K562 (cell line): ENCODE results near the gene HOXC12. TPM values are rescaled to one million over a fixed set of nuclear protein-coding genes. Genes with fewer than 3 reads are reported as not detected.

Experiments used
- ADNP ChIP-seq: fragments of 200-800 bp; sonication (Bioruptor generic); IDR thresholded peaks from 2 replicates; pipeline ENCODE4 v1.6.1; 2016; ENCODE audit warnings: missing genetic modification characterization, missing compliant biosample characterization
- CHCHD3 ChIP-seq: fragments of 250-450 bp; sonication (Bioruptor Pico); IDR thresholded peaks from 2 replicates; pipeline ENCODE4 v2.1.2; 2022; ENCODE audit warnings: mild to moderate bottlenecking
- MAX ChIP-seq: sonication (generic); formaldehyde crosslinking; IDR thresholded peaks from 2 replicates; pipeline ENCODE4 v1.9.0; 2022; ENCODE audit warnings: mild to moderate bottlenecking, missing genetic modification reagents
- MLX ChIP-seq, 2 experiments: fragments of 450-650 bp in 1 of 2; sonication (generic) in 1 of 2; formaldehyde crosslinking; conservative IDR thresholded peaks; 2 replicates each; pipeline versions ENCODE4 v1.4.0 to v1.8.1; 2020 to 2022; ENCODE audit warnings: mild to moderate bottlenecking in 1 of 2, missing genetic modification reagents in 1 of 2
- NRF1 ChIP-seq, 2 experiments: fragments of 450-650 bp; IDR thresholded peaks in 1 of 2; conservative IDR thresholded peaks in 1 of 2; 2 replicates each; pipeline ENCODE4 v1.6.1; 2014; ENCODE audit warnings: mild to moderate bottlenecking in 2 of 2
- PBX2 ChIP-seq, 2 experiments: IDR thresholded peaks in 1 of 2; conservative IDR thresholded peaks in 1 of 2; 2 replicates each; pipeline ENCODE4 v1.6.1; 2016; ENCODE audit warnings: low read depth in 2 of 2, mild to moderate bottlenecking in 1 of 2, missing compliant biosample characterization in 1 of 2, missing genetic modification characterization in 1 of 2, moderate library complexity in 1 of 2
- RAD51 ChIP-seq: fragments of 450-650 bp; IDR thresholded peaks from 2 replicates; pipeline ENCODE4 v1.7.1; 2016; ENCODE audit warnings: low read depth, mild to moderate bottlenecking, borderline replicate concordance
- SETDB1 ChIP-seq: IDR thresholded peaks from one replicate; pipeline ENCODE4 v1.6.1; 2012; ENCODE audit warnings: low read length, control low read depth, inconsistent platforms
- STAT5B ChIP-seq: fragments of 250-450 bp; sonication (Bioruptor Pico); IDR thresholded peaks from 2 replicates; pipeline ENCODE4 v1.8.0; 2021; ENCODE audit warnings: mild to moderate bottlenecking, inconsistent platforms
- ZBTB17 ChIP-seq: fragments of 450-650 bp; formaldehyde crosslinking; IDR thresholded peaks from 2 replicates; pipeline ENCODE4 v1.4.0; 2020; ENCODE audit warnings: mild to moderate bottlenecking
- ZNF146 ChIP-seq: IDR thresholded peaks from one replicate; pipeline ENCODE4 v1.6.1; 2018; ENCODE audit warnings: missing compliant biosample characterization; ENCODE audit not compliant: unreplicated experiment
- ZNF212 ChIP-seq: fragments of 450-650 bp; formaldehyde crosslinking; IDR thresholded peaks from 2 replicates; pipeline ENCODE4 v1.4.0; 2020; ENCODE audit warnings: mild to moderate bottlenecking
- ZNF232 ChIP-seq: sonication (generic); formaldehyde crosslinking; IDR thresholded peaks from 2 replicates; pipeline ENCODE4 v1.8.0; 2022; ENCODE audit warnings: mild to moderate bottlenecking, missing genetic modification reagents
- ZNF280A ChIP-seq: fragments of 450-650 bp; IDR thresholded peaks from 2 replicates; pipeline ENCODE4 v1.6.1; 2018; ENCODE audit warnings: mild to moderate bottlenecking, low read depth; ENCODE audit not compliant: partially characterized antibody
- ZNF431 ChIP-seq: sonication (generic); formaldehyde crosslinking; IDR thresholded peaks from 2 replicates; pipeline ENCODE4 v1.8.0; 2022; ENCODE audit warnings: mild to moderate bottlenecking, missing genetic modification reagents
- ZNF584 ChIP-seq: fragments of 200-800 bp; sonication (Bioruptor generic); IDR thresholded peaks from 2 replicates; pipeline ENCODE4 v1.6.1; 2016; ENCODE audit warnings: low read depth, mild to moderate bottlenecking, missing genetic modification characterization, missing compliant biosample characterization
- ZNF785 ChIP-seq: fragments of 250-450 bp; sonication (Bioruptor Pico); IDR thresholded peaks from 2 replicates; pipeline ENCODE4 v1.4.0; 2020; ENCODE audit warnings: mild to moderate bottlenecking
- polyA plus RNA-seq, 8 experiments: library from polyadenylated mRNA; depleted of rRNA in 4 of 8; stranded (reverse) in 5 of 8; unstranded in 3 of 8; fragments of >200 nt; fragmentation: Nextera tagmentation in 2 of 8; fragmentation: Illumina TruSeq in 1 of 8; extraction: Ambion mirVana in 2 of 8; extraction: Trizol in 1 of 8; gene quantifications; 2 replicates each; pipeline versions ENCODE4 v1.2.1 to v1.2.3, GENCODE V29; 2011 to 2014; ENCODE audit warnings: inconsistent platforms in 1 of 8, missing spikeins in 1 of 8
- total RNA-seq, 7 experiments: library from RNA; depleted of rRNA in 6 of 7; stranded (reverse); fragments of >200 nt in 6 of 7; fragmentation: Illumina TruSeq in 2 of 7; extraction: Trizol in 2 of 7; gene quantifications; 2 replicates each; pipeline versions ENCODE4 v1.2.1 to v1.2.3, GENCODE V29; 2011 to 2021; ENCODE audit warnings: low replicate concordance in 1 of 7
- TF ChIP-seq, protein P1 (sequence below): fragments of 200-800 bp; sonication (Bioruptor generic); IDR thresholded peaks from 2 replicates; pipeline ENCODE4 v1.6.1; 2016; ENCODE audit warnings: missing genetic modification characterization, missing compliant biosample characterization

The HOXC12 gene
- total and polyA plus RNA-seq, 9 of the 15 experiments (the other 6 are each of a cell fraction or from before 2014, with no cell fraction given) = 0.04 to 0.36 (median 0.11) TPM; not detected in 1

DNA sequence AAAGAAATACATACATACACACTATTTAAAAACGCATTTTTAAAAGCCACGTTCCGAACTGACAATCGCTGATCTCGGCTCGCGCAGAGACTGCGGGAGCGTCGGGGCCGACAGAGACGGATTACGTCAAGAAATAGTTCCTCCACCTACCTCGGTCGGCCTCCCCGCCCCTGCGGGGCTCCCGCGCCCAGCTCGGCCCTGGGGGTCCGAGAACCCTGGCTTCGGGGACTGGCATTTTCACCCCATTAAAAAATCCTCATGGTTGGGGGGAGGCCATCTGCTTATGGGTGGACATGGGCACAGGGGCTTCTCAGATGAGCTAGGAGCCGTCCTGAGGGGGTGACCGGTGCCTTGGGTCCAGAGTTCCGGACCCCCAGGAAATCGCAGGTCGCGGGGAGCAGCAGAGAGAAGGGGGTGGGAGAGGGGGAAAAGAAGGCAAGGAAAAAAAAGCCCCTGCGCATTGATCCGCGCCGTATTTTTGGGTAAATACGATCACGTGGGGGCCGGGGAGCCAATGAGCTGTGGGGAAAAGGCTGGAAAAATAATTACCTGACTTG is 44.9 kb downstream of the HOXC12 start (continued):
- TF ChIP-seq MLX (CRISPR knock-in tag; conservative IDR thresholded peaks at IDR 0.05) = no peak
- no peak for TF ChIP-seq ZNF212 (CRISPR knock-in tag)
- peak; percentile 50; the same call in 1 of the 2 replicates for TF ChIP-seq CHCHD3
- TF ChIP-seq ZBTB17 (CRISPR knock-in tag) = no peak
- TF ChIP-seq SETDB1 = no peak
- peak; percentile 94 for TF ChIP-seq RAD51
- TF ChIP-seq STAT5B (CRISPR knock-in tag) = no peak
- no peak for TF ChIP-seq ZNF584 (CRISPR knock-in tag)
- TF ChIP-seq PBX2 (CRISPR knock-in tag; IDR thresholded peaks at IDR 0.05; ENCODE audit: low read depth) = peak; percentile 57
- peak; percentile 89 for TF ChIP-seq PBX2 (tag; conservative IDR thresholded peaks at IDR 0.05; ENCODE audit: low read depth)
- TF ChIP-seq ZNF146 (CRISPR knock-in tag) = no peak
- TF ChIP-seq ZNF232 (CRISPR knock-in tag) = no peak
- peak; percentile 67 to 70 for TF ChIP-seq NRF1 (conservative IDR thresholded peaks at IDR 0.05 in 1 of 2, IDR thresholded peaks at IDR 0.05 in 1 of 2)
- TF ChIP-seq ZNF785 = no peak
- no peak for TF ChIP-seq ADNP
- no peak for TF ChIP-seq ZNF280A
- TF ChIP-seq MAX (CRISPR knock-in tag) = no peak
- TF ChIP-seq ZNF431 (CRISPR knock-in tag) = no peak
- TF ChIP-seq, protein P1, sequence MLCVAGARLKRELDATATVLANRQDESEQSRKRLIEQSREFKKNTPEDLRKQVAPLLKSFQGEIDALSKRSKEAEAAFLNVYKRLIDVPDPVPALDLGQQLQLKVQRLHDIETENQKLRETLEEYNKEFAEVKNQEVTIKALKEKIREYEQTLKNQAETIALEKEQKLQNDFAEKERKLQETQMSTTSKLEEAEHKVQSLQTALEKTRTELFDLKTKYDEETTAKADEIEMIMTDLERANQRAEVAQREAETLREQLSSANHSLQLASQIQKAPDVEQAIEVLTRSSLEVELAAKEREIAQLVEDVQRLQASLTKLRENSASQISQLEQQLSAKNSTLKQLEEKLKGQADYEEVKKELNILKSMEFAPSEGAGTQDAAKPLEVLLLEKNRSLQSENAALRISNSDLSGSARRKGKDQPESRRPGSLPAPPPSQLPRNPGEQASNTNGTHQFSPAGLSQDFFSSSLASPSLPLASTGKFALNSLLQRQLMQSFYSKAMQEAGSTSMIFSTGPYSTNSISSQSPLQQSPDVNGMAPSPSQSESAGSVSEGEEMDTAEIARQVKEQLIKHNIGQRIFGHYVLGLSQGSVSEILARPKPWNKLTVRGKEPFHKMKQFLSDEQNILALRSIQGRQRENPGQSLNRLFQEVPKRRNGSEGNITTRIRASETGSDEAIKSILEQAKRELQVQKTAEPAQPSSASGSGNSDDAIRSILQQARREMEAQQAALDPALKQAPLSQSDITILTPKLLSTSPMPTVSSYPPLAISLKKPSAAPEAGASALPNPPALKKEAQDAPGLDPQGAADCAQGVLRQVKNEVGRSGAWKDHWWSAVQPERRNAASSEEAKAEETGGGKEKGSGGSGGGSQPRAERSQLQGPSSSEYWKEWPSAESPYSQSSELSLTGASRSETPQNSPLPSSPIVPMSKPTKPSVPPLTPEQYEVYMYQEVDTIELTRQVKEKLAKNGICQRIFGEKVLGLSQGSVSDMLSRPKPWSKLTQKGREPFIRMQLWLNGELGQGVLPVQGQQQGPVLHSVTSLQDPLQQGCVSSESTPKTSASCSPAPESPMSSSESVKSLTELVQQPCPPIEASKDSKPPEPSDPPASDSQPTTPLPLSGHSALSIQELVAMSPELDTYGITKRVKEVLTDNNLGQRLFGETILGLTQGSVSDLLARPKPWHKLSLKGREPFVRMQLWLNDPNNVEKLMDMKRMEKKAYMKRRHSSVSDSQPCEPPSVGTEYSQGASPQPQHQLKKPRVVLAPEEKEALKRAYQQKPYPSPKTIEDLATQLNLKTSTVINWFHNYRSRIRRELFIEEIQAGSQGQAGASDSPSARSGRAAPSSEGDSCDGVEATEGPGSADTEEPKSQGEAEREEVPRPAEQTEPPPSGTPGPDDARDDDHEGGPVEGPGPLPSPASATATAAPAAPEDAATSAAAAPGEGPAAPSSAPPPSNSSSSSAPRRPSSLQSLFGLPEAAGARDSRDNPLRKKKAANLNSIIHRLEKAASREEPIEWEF (CRISPR knock-in tag) = no peak
